ENCODE results near the gene SNN.

DNA sequence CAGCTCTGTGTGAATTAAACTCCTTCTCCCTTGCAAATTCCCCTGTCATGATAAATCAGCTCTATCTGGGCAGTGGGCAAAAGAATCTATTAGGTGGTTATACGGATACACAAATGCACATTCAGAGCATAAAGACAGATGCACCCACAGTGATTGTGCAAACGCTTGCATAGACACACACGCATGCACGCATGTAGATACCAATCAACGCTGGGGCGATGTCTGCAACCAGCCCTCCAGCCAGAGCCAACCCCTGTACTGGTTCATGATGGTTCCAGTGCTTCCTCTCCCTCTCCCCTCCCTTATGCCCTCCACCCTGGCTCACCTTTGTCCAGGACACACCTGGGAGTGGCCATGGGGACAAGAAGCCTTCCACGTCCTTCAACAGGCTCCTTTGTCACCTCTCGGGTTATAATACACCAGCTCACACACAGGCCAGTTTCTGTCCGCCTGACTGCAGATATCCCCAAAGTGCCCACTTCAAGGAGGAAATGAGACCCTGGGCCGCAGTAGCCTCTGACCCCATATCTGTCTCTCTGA is 33.1 kb upstream of the SNN start:
- TF ChIP-seq POLR2AphosphoS5 (IDR thresholded peaks at IDR 0.05; ENCODE audit: low read depth, low read length) = no peak
- TF ChIP-seq SIN3A (IDR thresholded peaks at IDR 0.05; ENCODE audit: borderline replicate concordance, insufficient read depth, low read length) = no peak

Data from PFSK-1 (cell line).